Tibial nerve (tissue), 4 donors: ENCODE data around the gene SPATA19. TPM values are rescaled to one million over a fixed set of nuclear protein-coding genes. Genes with fewer than 3 reads are reported as not detected.

Experiments
- DNase-seq, 2 donors: peaks; one replicate each; pipeline ENCODE4 v3.0.0-alpha.2; 2019; ENCODE audit warnings: low spot score in 2 of 2
- H3K27ac ChIP-seq, 4 donors: fragments of 200-600 bp; sonication (generic) in 3 of 4; one replicate each; pipeline ENCODE4 v1.5.1; 2017 to 2019; ENCODE audit warnings: mild to moderate bottlenecking in 1 of 4
- H3K27me3 ChIP-seq, 2 donors: fragments of 200-600 bp; sonication (generic) in 1 of 2; one replicate each; pipeline versions ENCODE4 v1.5.1 to v1.6.0; 2017 to 2019
- H3K36me3 ChIP-seq, 3 donors: fragments of 200-600 bp; sonication (generic); one replicate each; pipeline ENCODE4 v1.5.1; 2018 to 2019
- H3K4me1 ChIP-seq, 4 donors: fragments of 200-600 bp; sonication (generic) in 3 of 4; one replicate each; pipeline ENCODE4 v1.5.1; 2017 to 2019
- H3K4me3 ChIP-seq, 4 donors: fragments of 200-600 bp; sonication (generic) in 3 of 4; one replicate each; pipeline ENCODE4 v1.5.1; 2017 to 2019; ENCODE audit warnings: mild to moderate bottlenecking in 1 of 4, moderate library complexity in 1 of 4
- H3K9me3 ChIP-seq, 4 donors: fragments of 200-600 bp; sonication (generic) in 3 of 4; one replicate each; pipeline ENCODE4 v1.5.1; 2017 to 2019
- EP300 ChIP-seq, 2 donors: sonication (generic); formaldehyde crosslinking; IDR thresholded peaks; one replicate each; pipeline ENCODE4 v1.6.1; 2017; ENCODE audit warnings: antibody characterized with exemption in 2 of 2, mild to moderate bottlenecking in 1 of 2
- POLR2A ChIP-seq, 2 donors: fragments of 450-650 bp; IDR thresholded peaks; one replicate each; pipeline ENCODE4 v1.6.1; 2017; ENCODE audit warnings: antibody characterized with exemption in 2 of 2, mild to moderate bottlenecking in 2 of 2, moderate library complexity in 2 of 2
- WGBS, 2 donors: methylation state at CpG; one replicate each; pipeline ENCODE4 v1.1.5; 2018; 5-methylcytosine and 5-hydroxymethylcytosine counted together
- total RNA-seq, 4 donors: library from RNA; depleted of rRNA; stranded (reverse); fragments of >200 nt; gene quantifications; one replicate each; pipeline ENCODE4 v1.1.0, GENCODE V29; 2016
- TF ChIP-seq, protein P1 (sequence below), 5 experiments: fragments of 200-600 bp in 3 of 5; fragments of 450-650 bp in 2 of 5; sonication (generic) in 3 of 5; IDR thresholded peaks; one replicate each; pipeline ENCODE4 v1.5.1; 2016 to 2019; ENCODE audit warnings: antibody characterized with exemption in 5 of 5, mild to moderate bottlenecking in 3 of 5, moderate library complexity in 2 of 5

SPATA19 gene
- total RNA-seq, 4 donors from 2014 or later = not detected

DNA sequence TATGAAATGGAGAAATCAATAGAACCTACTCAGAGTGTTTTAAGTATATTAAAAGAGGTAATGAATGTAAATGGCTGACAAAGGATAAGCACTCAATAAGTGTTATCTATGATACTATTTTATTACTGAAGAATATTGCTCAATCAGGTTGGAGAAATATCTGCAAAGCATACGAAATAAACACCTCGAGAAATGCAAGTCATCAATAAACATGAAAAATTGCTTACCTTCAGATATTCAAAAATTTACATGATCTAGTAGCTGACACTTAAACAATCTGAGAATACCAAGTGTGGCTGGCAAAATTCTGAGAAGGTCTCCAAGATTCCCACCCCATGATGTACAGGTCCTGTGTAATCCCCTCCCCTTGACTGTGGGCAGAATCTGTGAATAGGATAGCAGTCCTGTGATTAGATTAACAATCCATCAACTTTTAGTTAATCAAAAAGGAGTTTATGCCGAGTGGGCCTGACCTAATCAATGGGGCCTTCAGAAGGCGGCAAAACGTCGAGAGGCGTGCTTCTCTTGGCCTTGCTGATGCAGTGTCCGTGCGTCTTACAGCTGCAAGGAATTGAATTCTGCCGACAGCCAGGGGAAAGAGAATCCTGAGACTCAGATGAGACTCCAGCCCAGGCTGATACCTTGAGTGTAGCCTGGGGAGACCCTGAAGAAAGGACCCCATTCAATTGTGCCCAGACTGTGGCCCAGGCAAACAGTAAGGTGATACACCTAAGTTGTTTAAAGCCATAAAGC is 49.1 kb downstream of the SPATA19 start:
- WGBS, 2 donors = 92 to 95% methylated on average over 10 of the region's 10 CpGs
- Histone ChIP-seq H3K27ac (no peak overlapping the region), H3K36me3 (no peaks in the 10 kb centered on the region), H3K27me3 (no peaks in the 10 kb centered on the region), H3K4me3 (no peak overlapping the region), H3K9me3 (peaks cover 0 to 20% (median 0%) of the 10 kb centered on the region in 4 donors), H3K4me1 (no peaks in the 10 kb centered on the region)
- TF ChIP-seq EP300 (IDR thresholded peaks at IDR 0.05) = no peak
- TF ChIP-seq, protein P1, sequence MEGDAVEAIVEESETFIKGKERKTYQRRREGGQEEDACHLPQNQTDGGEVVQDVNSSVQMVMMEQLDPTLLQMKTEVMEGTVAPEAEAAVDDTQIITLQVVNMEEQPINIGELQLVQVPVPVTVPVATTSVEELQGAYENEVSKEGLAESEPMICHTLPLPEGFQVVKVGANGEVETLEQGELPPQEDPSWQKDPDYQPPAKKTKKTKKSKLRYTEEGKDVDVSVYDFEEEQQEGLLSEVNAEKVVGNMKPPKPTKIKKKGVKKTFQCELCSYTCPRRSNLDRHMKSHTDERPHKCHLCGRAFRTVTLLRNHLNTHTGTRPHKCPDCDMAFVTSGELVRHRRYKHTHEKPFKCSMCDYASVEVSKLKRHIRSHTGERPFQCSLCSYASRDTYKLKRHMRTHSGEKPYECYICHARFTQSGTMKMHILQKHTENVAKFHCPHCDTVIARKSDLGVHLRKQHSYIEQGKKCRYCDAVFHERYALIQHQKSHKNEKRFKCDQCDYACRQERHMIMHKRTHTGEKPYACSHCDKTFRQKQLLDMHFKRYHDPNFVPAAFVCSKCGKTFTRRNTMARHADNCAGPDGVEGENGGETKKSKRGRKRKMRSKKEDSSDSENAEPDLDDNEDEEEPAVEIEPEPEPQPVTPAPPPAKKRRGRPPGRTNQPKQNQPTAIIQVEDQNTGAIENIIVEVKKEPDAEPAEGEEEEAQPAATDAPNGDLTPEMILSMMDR (IDR thresholded peaks at IDR 0.05) = no peak
- TF ChIP-seq POLR2A (IDR thresholded peaks at IDR 0.05) = no peak
- no peak for DNase-seq

DNA sequence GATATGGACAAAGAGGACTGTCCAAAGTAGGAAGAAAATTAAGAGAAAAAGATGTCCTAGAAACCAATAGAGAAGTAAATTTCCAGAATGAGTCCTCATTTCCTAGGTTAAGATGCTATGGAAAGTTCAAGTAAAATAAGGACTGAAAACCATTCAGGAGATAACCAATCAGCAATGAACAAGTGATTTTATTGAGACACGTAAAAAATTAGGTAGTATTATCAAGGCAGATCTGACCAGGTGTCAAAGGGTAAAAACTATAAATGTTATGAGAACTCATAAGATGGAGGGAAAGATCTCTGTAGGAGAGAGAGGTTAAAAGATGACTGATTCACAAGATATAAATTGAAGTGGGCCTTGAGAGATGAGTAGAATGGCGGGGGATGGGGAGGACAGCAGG is 50.2 kb downstream of the SPATA19 start:
- no peak for TF ChIP-seq POLR2A (IDR thresholded peaks at IDR 0.05)
- TF ChIP-seq EP300 (IDR thresholded peaks at IDR 0.05) = no peak
- TF ChIP-seq, protein P1 (IDR thresholded peaks at IDR 0.05) = no peak
- 94 to 95% methylated on average over 2 of the region's 2 CpGs for WGBS, 2 donors
- Histone ChIP-seq H3K36me3 (no peaks in the 10 kb centered on the region), H3K9me3 (peaks cover 0 to 20% (median 0%) of the 10 kb centered on the region in 4 donors), H3K4me3 (no peak overlapping the region), H3K4me1 (no peaks in the 10 kb centered on the region), H3K27me3 (no peaks in the 10 kb centered on the region), H3K27ac (no peak overlapping the region)
- no peak for DNase-seq

- Histone ChIP-seq H3K4me3 (no peak overlapping the region), H3K27me3 (no peaks in the 10 kb centered on the region), H3K27ac (no peak overlapping the region), H3K9me3 (peaks cover 0 to 20% (median 0%) of the 10 kb centered on the region in 4 donors), H3K36me3 (no peaks in the 10 kb centered on the region), H3K4me1 (no peaks in the 10 kb centered on the region)
- TF ChIP-seq POLR2A (IDR thresholded peaks at IDR 0.05) = no peak
- TF ChIP-seq EP300 (IDR thresholded peaks at IDR 0.05) = no peak
- TF ChIP-seq, protein P1 (IDR thresholded peaks at IDR 0.05) = no peak
- WGBS, 2 donors = 90 to 96% methylated on average over 2 of the region's 2 CpGs
- DNase-seq = no peak
Measured at GRCh38 chr11:133794205-133794604, 51.1 kb downstream of the SPATA19 start.

DNA sequence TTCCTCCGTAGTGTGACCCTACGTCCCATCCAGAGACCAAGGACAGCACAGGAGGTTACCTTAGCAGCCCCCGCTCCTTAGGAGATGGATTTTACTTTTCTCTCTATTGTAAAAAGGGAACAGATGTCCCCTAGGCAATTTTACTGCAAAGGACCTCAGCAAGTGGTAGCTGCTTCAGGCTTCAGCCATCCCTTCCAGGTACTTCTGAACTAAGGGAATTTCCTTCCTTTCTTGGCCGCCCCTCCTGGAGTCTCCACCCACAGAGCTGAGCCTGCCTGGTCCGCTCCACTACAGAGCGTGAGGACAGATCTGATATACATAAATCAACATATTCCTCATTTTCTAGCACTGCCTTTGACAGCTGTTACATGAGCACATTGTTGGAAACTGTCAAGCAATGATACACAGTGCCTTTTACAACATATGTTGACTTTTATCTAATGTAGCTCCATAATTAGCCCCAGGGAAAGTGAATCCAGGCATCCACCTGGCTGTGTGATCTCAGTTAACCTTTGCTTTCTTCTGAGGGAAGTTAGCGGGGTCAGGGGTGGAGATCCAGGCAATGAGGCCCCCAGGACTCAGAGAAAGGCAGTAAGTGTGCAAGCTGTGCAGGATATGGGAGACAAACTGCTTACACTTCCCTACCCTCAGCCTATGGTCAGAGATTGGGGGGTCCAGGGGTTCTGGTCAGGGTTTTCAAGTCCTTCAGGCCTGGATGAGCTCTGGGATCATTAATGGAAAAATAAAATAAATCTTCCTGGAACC is 51.9 kb downstream of the SPATA19 start:
- Histone ChIP-seq H3K4me1 (no peaks in the 10 kb centered on the region), H3K4me3 (no peak overlapping the region), H3K27me3 (peaks cover 0 to 4% of the 10 kb centered on the region in 2 donors), H3K9me3 (peaks cover 0 to 20% (median 0%) of the 10 kb centered on the region in 4 donors), H3K36me3 (no peaks in the 10 kb centered on the region), H3K27ac (no peak overlapping the region)
- WGBS, 2 donors = 77 to 82% methylated on average over 7 of the region's 7 CpGs
- no peak for TF ChIP-seq EP300 (IDR thresholded peaks at IDR 0.05)
- TF ChIP-seq, protein P1 (IDR thresholded peaks at IDR 0.05) = no peak
- no peak for TF ChIP-seq POLR2A (IDR thresholded peaks at IDR 0.05)
- no peak for DNase-seq

DNA sequence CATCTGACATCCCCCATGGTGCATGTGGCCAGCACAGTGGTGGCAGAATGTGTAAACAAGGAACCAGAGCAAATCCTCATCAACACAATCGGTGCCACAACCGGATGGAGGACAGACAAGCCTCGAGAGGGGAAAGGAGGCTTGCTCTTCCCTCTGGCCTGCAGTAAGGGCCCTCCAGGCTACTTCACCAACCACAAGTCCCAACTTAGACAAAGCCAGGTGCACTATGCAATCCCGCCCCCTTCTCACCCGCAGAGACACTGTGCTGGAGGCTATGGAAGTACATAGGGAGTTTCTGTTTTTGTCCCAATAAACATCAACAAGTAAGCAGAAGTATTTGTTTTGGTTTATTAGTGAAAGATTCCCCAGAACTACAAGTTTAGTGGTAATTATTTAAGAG is 54.3 kb downstream of the SPATA19 start:
- TF ChIP-seq, protein P1 (IDR thresholded peaks at IDR 0.05) = no peak
- TF ChIP-seq EP300 (IDR thresholded peaks at IDR 0.05) (no peak), POLR2A (IDR thresholded peaks at IDR 0.05) (no peak)
- no peak for DNase-seq
- 88 to 93% methylated on average over 2 to 5 of the region's 5 CpGs for WGBS, 2 donors
- Histone ChIP-seq H3K4me1 (peaks cover 0 to 6% (median 0%) of the 10 kb centered on the region in 4 donors), H3K36me3 (no peaks in the 10 kb centered on the region), H3K4me3 (no peak overlapping the region), H3K27me3 (peaks cover 0 to 10% of the 10 kb centered on the region in 2 donors), H3K27ac (no peak overlapping the region), H3K9me3 (peaks cover 0 to 20% (median 0%) of the 10 kb centered on the region in 4 donors)
